ENCODE measurements around the gene TNFRSF19. TPM values are rescaled to one million over a fixed set of nuclear protein-coding genes. Genes with fewer than 3 reads are reported as not detected.
A peak's percentile ranks its signal among the peaks of the same experiment; 100 is the strongest.

The TNFRSF19 gene
- total and polyA plus RNA-seq, 2 of the 4 experiments (the other 2 are of a cell fraction) = 18.6 to 26.3 TPM

GRCh38 chr13:23658929-23659541, 88.8 kb downstream of the TNFRSF19 start:
- POLR2A ChIA-PET (ENCODE audit: unreplicated experiment) = no interaction called here
- Histone ChIP-seq H3K27me3 (ENCODE audit: control insufficient read depth, insufficient read depth, low read length) (no peaks in the 10 kb centered on the region), H2BK20ac (ENCODE audit: low read depth, low read length) (no peak overlapping the region), H4K20me1 (ENCODE audit: insufficient read depth, low read length) (no peaks in the 10 kb centered on the region), H4K8ac (ENCODE audit: low read depth in 2 of 2, low read length in 2 of 2) (0 out of 4 replicates have a peak overlapping the region, but pooled peaks of 1 of the 2 experiments have one; percentile 21), H2AFZ (replicated peaks; ENCODE audit: low read length, poor library complexity) (peak overlapping the region; percentile 66), H3K36me3 (ENCODE audit: control insufficient read depth, insufficient read depth, low read length) (peaks cover 30% of the 10 kb centered on the region), H3K18ac (ENCODE audit: low read depth, low read length) (no peak overlapping the region; the same call in 1 of the 2 replicates), H3K4ac (ENCODE audit: low read depth, low read length) (peak overlapping the region; percentile 50), H3K4me2 (ENCODE audit: low read depth, low read length) (no peak overlapping the region), H4K5ac (ENCODE audit: low read depth, low read length) (peak overlapping the region; percentile 5; the same call in 1 of the 2 replicates), H3K27ac (ENCODE audit: insufficient read depth, low read length) (no peak overlapping the region), H3K9ac (ENCODE audit: low read depth, low read length) (no peak overlapping the region), H3K23ac (ENCODE audit: low read depth, low read length) (peak overlapping the region; percentile 25; the same call in 1 of the 2 replicates), H2BK120ac (ENCODE audit: low read depth, low read length) (no peak overlapping the region), H3K4me1 (ENCODE audit: control insufficient read depth, insufficient read depth, low read length) (peaks cover 10% of the 10 kb centered on the region), H2BK5ac (ENCODE audit: low read depth, low read length, poor library complexity, severe bottlenecking) (no peak overlapping the region), H3K79me1 (ENCODE audit: low read depth in 1 of 2, low read length in 2 of 2) (peaks cover 14 to 32% of the 10 kb centered on the region in 2 experiments), H3K56ac (ENCODE audit: extremely low read depth, insufficient read depth, low read length) (no peak overlapping the region), H2AK5ac (ENCODE audit: low read depth, low read length) (peak overlapping the region; percentile 64; the same call in 1 of the 2 replicates), H2BK15ac (ENCODE audit: low read depth, low read length) (no peak overlapping the region), H3K9me3 (ENCODE audit: control insufficient read depth, insufficient read depth, low read length) (0 out of 2 replicates have a peak, but pooled peaks cover 1% of the 10 kb centered on the region), H3K4me3 (ENCODE audit: insufficient read depth, low read depth, low read length) (no peak overlapping the region), H2AK9ac (replicated peaks; ENCODE audit: low read depth, low read length, poor library complexity) (peak overlapping the region; percentile 46), H3K14ac (replicated peaks; ENCODE audit: low read depth, low read length) (no peak overlapping the region; the same call in 1 of the 2 replicates), H4K91ac (ENCODE audit: insufficient read depth, low read depth, low read length) (peak overlapping the region; percentile 53; the same call in 1 of the 2 replicates), H3K9me1 (ENCODE audit: insufficient read depth, low read length) (peaks cover 12% of the 10 kb centered on the region)
- no TSS peak for BruUV-seq (replicated peaks)
- TF ChIP-seq FOS (IDR thresholded peaks at IDR 0.05; ENCODE audit: low read depth, low read length) (no peak), CHD1 (IDR thresholded peaks at IDR 0.05; ENCODE audit: low read depth, low read length) (no peak), CEBPB (IDR thresholded peaks at IDR 0.05; ENCODE audit: low read depth, low read length) (no peak), MAFK (IDR thresholded peaks at IDR 0.05; ENCODE audit: low read depth, low read length) (no peak), RAD21 (IDR thresholded peaks at IDR 0.05; ENCODE audit: low read length) (no peak)
- DNase-seq = no peak
- CTCF ChIA-PET = no interaction called here
- dilution Hi-C loops (cut with HindIII; ENCODE audit: low sequenced_read_pairs, unreplicated experiment) (no loop called here), in situ Hi-C loops (cut with MboI; ENCODE audit: low sequenced_read_pairs) (no loop called here), intact Hi-C loops (cut with micrococcal nuclease) (no loop called here)
- ATAC-seq (ENCODE audit: low read depth) = no peak
- 100% methylated on average over 1 of the region's 15 CpGs; no CpG with 5 or more reads in 1 of the 2 experiments for WGBS, 2 experiments (ENCODE audit: extremely low coverage in 2 of 2, insufficient read length in 1 of 2)

Measured in IMR-90 (cell line).